A549 (cell line): Measurements from ENCODE around the gene PRSS58. TPM values are rescaled to one million over a fixed set of nuclear protein-coding genes. Genes with fewer than 3 reads are reported as not detected.

Experiments
- ATAC-seq, 2 experiments: fragments of 200-7000 bp in 1 of 2; fragments of >200 bp in 1 of 2; cut with Nextera tagmentation in 1 of 2; cut with Tn5 transposase in 1 of 2; 3 replicates each; pipeline versions ENCODE4 v1.8.0 to v1.9.1; 2018 to 2020; ENCODE audit warnings: mild to moderate bottlenecking in 1 of 2, moderate library complexity in 1 of 2
- CTCF ChIA-PET: fragments of 300-600 bp; sonication (Branson Sonifier 250); formaldehyde crosslinking; extraction: SDS; loops from one replicate; lab custom pipeline; 2021; ENCODE audit warnings: antibody characterized with exemption, inconsistent platforms; lab: Yijun Ruan, JAX
- POLR2A ChIA-PET: fragments of 350-600 bp; formaldehyde crosslinking; extraction: SDS; loops from one replicate; lab custom pipeline; 2021; ENCODE audit warnings: antibody characterized with exemption, inconsistent platforms; lab: Yijun Ruan, JAX
- DNase-seq, 2 experiments: peaks; one replicate each; pipeline versions ENCODE4 v3.0.0 to v3.0.0-alpha.2; 2011 to 2016; ENCODE audit warnings: low read depth in 1 of 2, low spot score in 1 of 2
- FAIRE-seq: peaks from 2 replicates; lab custom pipeline; 2011; peaks lifted over from hg19 to GRCh38; lab: Jason Lieb, UNC
- H3K27ac ChIP-seq, 2 experiments: fragments of >200 bp; sonication (Bioruptor Twin); formaldehyde crosslinking; 3 replicates each; pipeline ENCODE4 v1.5.1; 2016 to 2017
- H3K4me1 ChIP-seq: fragments of >200 bp; sonication (Bioruptor Twin); formaldehyde crosslinking; 3 replicates; pipeline ENCODE4 v1.6.1; 2016
- H3K4me2 ChIP-seq: fragments of >200 bp; sonication (Bioruptor Twin); formaldehyde crosslinking; 3 replicates; pipeline ENCODE4 v1.6.1; 2016
- H3K4me3 ChIP-seq: fragments of >200 bp; sonication (Bioruptor Twin); formaldehyde crosslinking; 3 replicates; pipeline ENCODE4 v1.5.1; 2016
- H3K9me3 ChIP-seq: fragments of >200 bp; sonication (Bioruptor Twin); formaldehyde crosslinking; 3 replicates; pipeline ENCODE4 v1.6.1; 2016
- BCL3 ChIP-seq: fragments of >200 bp; sonication (Bioruptor Twin); formaldehyde crosslinking; IDR thresholded peaks from 3 replicates; pipeline ENCODE4 v1.6.1; 2016
- BHLHE40 ChIP-seq: IDR thresholded peaks from 2 replicates; pipeline ENCODE4 v1.6.1; 2012; ENCODE audit warnings: low read depth, low read length, inconsistent platforms
- CBX2 ChIP-seq: fragments of 200-600 bp; sonication (generic); IDR thresholded peaks from 2 replicates; pipeline ENCODE4 v1.6.1; 2016; ENCODE audit warnings: low read depth, mild to moderate bottlenecking, borderline replicate concordance
- CBX8 ChIP-seq: fragments of 200-600 bp; sonication (generic); IDR thresholded peaks from 2 replicates; pipeline ENCODE4 v1.6.1; 2016
- ESRRA ChIP-seq: fragments of 150-350 bp; IDR thresholded peaks from 2 replicates; pipeline ENCODE4 v1.6.1; 2014; ENCODE audit warnings: mild to moderate bottlenecking, low read length, borderline replicate concordance
- FOSL2 ChIP-seq, 2 experiments: fragments of 450-650 bp in 1 of 2; fragments of >200 bp in 1 of 2; sonication (Bioruptor Twin) in 1 of 2; formaldehyde crosslinking; IDR thresholded peaks; 2 replicates each; pipeline versions ENCODE4 v1.5.0 to v1.6.1; 2016 to 2020; ENCODE audit warnings: mild to moderate bottlenecking in 1 of 2, moderate library complexity in 1 of 2
- HDAC2 ChIP-seq: fragments of 200-600 bp; sonication (generic); IDR thresholded peaks from 2 replicates; pipeline ENCODE4 v1.6.1; 2016
- HOXB13 ChIP-seq: fragments of 250-450 bp; sonication (Bioruptor Pico); IDR thresholded peaks from 2 replicates; pipeline ENCODE4 v1.5.0; 2020; ENCODE audit warnings: low read depth, mild to moderate bottlenecking, moderate library complexity
- MAZ ChIP-seq: fragments of 150-350 bp; IDR thresholded peaks from 2 replicates; pipeline ENCODE4 v1.6.1; 2014; ENCODE audit warnings: antibody characterized with exemption, low read depth, low read length, borderline replicate concordance
- NPAS2 ChIP-seq: fragments of 250-450 bp; sonication (Bioruptor Pico); IDR thresholded peaks from 2 replicates; pipeline ENCODE4 v1.8.0; 2022; ENCODE audit warnings: mild to moderate bottlenecking, moderate library complexity, borderline replicate concordance
- RCOR1 ChIP-seq: fragments of 150-350 bp; IDR thresholded peaks from 2 replicates; pipeline ENCODE4 v1.6.1; 2014; ENCODE audit warnings: antibody characterized with exemption, low read length, low read depth
- RFX5 ChIP-seq: fragments of 450-650 bp; IDR thresholded peaks from 2 replicates; pipeline ENCODE4 v1.7.1; 2014; ENCODE audit warnings: antibody characterized with exemption, mild to moderate bottlenecking, moderate library complexity
- RNF2 ChIP-seq: fragments of 200-600 bp; sonication (generic); IDR thresholded peaks from 2 replicates; pipeline ENCODE4 v1.6.1; 2016; ENCODE audit warnings: low read depth, mild to moderate bottlenecking, antibody characterized with exemption, moderate library complexity, borderline replicate concordance
- SMC3 ChIP-seq: fragments of >200 bp; sonication (Bioruptor Twin); formaldehyde crosslinking; IDR thresholded peaks from 3 replicates; pipeline ENCODE4 v1.6.1; 2018; ENCODE audit warnings: inconsistent platforms
- TFCP2L1 ChIP-seq: fragments of 250-450 bp; sonication (Bioruptor Pico); IDR thresholded peaks from 2 replicates; pipeline ENCODE4 v1.5.0; 2021; ENCODE audit warnings: mild to moderate bottlenecking
- TP53 ChIP-seq: fragments of 250-450 bp; sonication (Bioruptor Pico); IDR thresholded peaks from 2 replicates; pipeline ENCODE4 v1.5.0; 2021; ENCODE audit warnings: mild to moderate bottlenecking, moderate library complexity
- ZC3H11A ChIP-seq: fragments of 450-650 bp; IDR thresholded peaks from 2 replicates; pipeline ENCODE4 v1.6.1; 2014; ENCODE audit warnings: antibody characterized with exemption, mild to moderate bottlenecking
- ZSCAN20 ChIP-seq: fragments of 250-450 bp; sonication (Bioruptor Pico); IDR thresholded peaks from 2 replicates; pipeline ENCODE4 v1.8.0; 2022; ENCODE audit warnings: mild to moderate bottlenecking, moderate library complexity
- WGBS: methylation state at CpG from one replicate; pipeline ENCODE4 v1.1.6; 2017; ENCODE audit errors: missing lambda C conversion rate; 5-methylcytosine and 5-hydroxymethylcytosine counted together
- polyA plus RNA-seq, 4 experiments: library from polyadenylated mRNA; depleted of rRNA in 3 of 4; stranded (reverse); fragments of >200 nt; fragmentation: RNase III in 1 of 4; extraction: RNeasy Plus Mini Kit Qiagen cat#74134 plus additional on column Dnase treatment in 1 of 4; gene quantifications; 2 replicates in 3 of 4; 3 replicates in 1 of 4; pipeline ENCODE4 v1.2.3, GENCODE V29; 2011 to 2017
- TF ChIP-seq, protein P1 (sequence below): fragments of >200 bp; sonication (Bioruptor Twin); formaldehyde crosslinking; IDR thresholded peaks from 2 replicates; pipeline ENCODE4 v1.6.1; 2016
- TF ChIP-seq, protein P2 (sequence below): IDR thresholded peaks from 2 replicates; pipeline ENCODE4 v1.6.1; 2012
- TF ChIP-seq, protein P3 (sequence below): fragments of 200-600 bp; sonication (generic); IDR thresholded peaks from 2 replicates; pipeline ENCODE4 v1.6.1; 2016; ENCODE audit warnings: antibody characterized with exemption, mild to moderate bottlenecking, moderate library complexity

The PRSS58 gene
- polyA plus RNA-seq, 2 of the 4 experiments (the other 2 are of a cell fraction) = not detected

DNA sequence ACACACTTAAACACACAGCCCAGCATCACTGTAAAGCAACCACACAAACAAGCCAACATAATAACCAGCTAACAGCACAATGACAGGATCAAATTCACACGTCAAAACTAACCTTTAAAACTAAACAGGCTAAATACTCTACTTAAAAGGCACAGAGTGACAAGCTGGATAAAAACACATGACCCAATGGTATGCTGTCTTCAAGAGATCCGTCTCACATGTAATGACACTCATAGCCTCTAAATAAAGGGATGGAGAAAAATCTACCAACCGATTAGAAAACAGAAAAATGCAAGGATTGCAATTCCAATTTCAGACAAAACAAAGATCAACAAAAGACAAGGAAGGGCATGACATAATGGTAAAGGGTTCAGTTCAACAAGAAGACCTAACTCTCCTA, 17.2 kb upstream of the PRSS58 start:
- CTCF ChIA-PET = no interaction called here
- TF ChIP-seq BCL3 (no peak), CBX2 (no peak), ESRRA (no peak), ZSCAN20 (CRISPR knock-in tag) (no peak), SMC3 (no peak), MAZ (no peak), TFCP2L1 (CRISPR knock-in tag) (no peak), NPAS2 (CRISPR knock-in tag) (no peak), HOXB13 (CRISPR knock-in tag) (no peak)
- TF ChIP-seq, protein P1, sequence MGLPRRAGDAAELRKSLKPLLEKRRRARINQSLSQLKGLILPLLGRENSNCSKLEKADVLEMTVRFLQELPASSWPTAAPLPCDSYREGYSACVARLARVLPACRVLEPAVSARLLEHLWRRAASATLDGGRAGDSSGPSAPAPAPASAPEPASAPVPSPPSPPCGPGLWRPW = no peak
- TF ChIP-seq, all 56 proteins: peak for 0
- Histone ChIP-seq H3K4me1 (no peaks in the 10 kb centered on the region), H3K9me3 (no peaks in the 10 kb centered on the region), H3K4me2 (no peak overlapping the region), H3K4me3 (no peak overlapping the region), H3K27ac (no peak overlapping the region)
- ATAC-seq = no peak
- FAIRE-seq = no peak
- WGBS = 5% methylated on average over 3 of the region's 3 CpGs
- POLR2A ChIA-PET = no interaction called here
- no peak for DNase-seq

DNA sequence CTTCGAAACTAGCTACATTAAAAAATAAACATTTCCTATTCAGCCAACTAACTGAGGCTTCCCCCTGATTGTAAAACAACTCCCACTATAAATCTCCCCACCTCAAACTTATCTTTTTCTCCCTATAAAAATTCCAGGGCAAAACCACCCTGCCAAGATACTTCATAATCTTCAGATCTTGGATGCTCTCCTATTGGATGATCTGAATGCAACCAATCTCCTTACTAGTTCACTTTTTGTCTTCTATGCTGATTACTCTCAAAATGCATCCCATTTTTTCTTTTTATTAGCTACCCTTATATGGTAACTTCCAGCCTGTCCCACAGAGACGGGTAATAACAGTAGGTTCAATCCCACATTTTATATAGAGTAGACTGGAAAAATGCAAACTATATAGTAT, 15.0 kb upstream of the PRSS58 start:
- ChIA-PET CTCF (no interaction called here), POLR2A (no interaction called here)
- H3K4me3 ChIP-seq = no peak overlapping the region
- no peaks in the 10 kb centered on the region for H3K4me1 ChIP-seq
- FAIRE-seq (no peak), DNase-seq (no peak), ATAC-seq (no peak)
- 33% methylated on average over 2 of the region's 2 CpGs for WGBS
- no peak overlapping the region for H3K27ac ChIP-seq
- TF ChIP-seq MAZ = no peak
- TF ChIP-seq RNF2 = no peak
- TF ChIP-seq CBX8 = no peak
- TF ChIP-seq ESRRA = no peak
- no peak for TF ChIP-seq RCOR1
- no peak for TF ChIP-seq HDAC2
- TF ChIP-seq TFCP2L1 (CRISPR knock-in tag) = no peak
- no peak for TF ChIP-seq BHLHE40
- TF ChIP-seq TP53 (CRISPR knock-in tag) = no peak
- no peak for TF ChIP-seq NPAS2 (CRISPR knock-in tag)
- no peak for TF ChIP-seq ZSCAN20 (CRISPR knock-in tag)
- no peak for TF ChIP-seq ZC3H11A
- TF ChIP-seq, protein P2, sequence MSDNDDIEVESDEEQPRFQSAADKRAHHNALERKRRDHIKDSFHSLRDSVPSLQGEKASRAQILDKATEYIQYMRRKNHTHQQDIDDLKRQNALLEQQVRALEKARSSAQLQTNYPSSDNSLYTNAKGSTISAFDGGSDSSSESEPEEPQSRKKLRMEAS = no peak
- TF ChIP-seq RFX5 = no peak
- no peak for TF ChIP-seq FOSL2 (IDR thresholded peaks at IDR 0.05)
- TF ChIP-seq FOSL2 (CRISPR knock-in tag; IDR thresholded peaks at IDR 0.05) = no peak
- no peak for TF ChIP-seq SMC3
- no peak overlapping the region for H3K4me2 ChIP-seq
- no peaks in the 10 kb centered on the region for H3K9me3 ChIP-seq

DNA sequence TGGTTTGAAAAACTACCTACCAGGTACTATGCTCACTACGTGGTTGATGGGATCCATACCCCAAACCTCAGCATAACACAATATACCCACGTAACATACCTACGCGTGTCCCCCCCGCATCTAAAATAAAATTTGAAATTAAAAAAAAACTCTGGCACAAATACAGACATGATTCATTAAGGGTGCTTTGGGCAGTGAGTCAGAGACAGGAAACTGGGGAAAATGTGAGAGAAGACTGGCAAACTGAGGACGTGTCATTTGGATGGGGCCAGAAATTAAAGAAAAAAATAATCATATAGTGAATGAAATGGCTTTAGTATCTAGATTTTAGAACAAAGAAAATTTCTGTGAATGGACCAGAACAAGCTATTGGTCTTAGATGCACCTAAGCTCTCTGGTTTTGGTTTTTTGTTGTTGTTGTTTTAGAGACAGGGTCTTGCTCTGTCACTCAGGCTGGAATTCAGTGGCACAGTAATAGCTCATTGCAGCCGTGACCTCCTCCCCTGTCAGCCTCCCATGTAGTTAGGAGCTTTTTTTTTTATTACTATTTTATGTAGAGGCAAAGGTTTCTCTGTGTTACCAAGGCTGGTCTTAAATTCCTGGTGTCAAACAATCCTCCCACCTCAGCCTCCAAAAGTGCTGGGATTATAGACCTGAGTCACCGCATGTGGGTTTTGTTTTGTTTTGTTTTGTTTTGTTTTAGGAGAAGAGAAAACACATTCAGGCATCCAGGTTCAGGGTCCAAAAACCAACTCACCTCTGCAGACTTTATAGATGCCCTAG, 5.9 kb upstream of the PRSS58 start:
- no peak overlapping the region for H3K4me3 ChIP-seq
- ChIA-PET CTCF (no interaction called here), POLR2A (no interaction called here)
- no peak for ATAC-seq
- TF ChIP-seq, protein P3, sequence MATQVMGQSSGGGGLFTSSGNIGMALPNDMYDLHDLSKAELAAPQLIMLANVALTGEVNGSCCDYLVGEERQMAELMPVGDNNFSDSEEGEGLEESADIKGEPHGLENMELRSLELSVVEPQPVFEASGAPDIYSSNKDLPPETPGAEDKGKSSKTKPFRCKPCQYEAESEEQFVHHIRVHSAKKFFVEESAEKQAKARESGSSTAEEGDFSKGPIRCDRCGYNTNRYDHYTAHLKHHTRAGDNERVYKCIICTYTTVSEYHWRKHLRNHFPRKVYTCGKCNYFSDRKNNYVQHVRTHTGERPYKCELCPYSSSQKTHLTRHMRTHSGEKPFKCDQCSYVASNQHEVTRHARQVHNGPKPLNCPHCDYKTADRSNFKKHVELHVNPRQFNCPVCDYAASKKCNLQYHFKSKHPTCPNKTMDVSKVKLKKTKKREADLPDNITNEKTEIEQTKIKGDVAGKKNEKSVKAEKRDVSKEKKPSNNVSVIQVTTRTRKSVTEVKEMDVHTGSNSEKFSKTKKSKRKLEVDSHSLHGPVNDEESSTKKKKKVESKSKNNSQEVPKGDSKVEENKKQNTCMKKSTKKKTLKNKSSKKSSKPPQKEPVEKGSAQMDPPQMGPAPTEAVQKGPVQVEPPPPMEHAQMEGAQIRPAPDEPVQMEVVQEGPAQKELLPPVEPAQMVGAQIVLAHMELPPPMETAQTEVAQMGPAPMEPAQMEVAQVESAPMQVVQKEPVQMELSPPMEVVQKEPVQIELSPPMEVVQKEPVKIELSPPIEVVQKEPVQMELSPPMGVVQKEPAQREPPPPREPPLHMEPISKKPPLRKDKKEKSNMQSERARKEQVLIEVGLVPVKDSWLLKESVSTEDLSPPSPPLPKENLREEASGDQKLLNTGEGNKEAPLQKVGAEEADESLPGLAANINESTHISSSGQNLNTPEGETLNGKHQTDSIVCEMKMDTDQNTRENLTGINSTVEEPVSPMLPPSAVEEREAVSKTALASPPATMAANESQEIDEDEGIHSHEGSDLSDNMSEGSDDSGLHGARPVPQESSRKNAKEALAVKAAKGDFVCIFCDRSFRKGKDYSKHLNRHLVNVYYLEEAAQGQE = no peak
- no peak for TF ChIP-seq RCOR1
- FAIRE-seq = no peak
- WGBS = 35% methylated on average over 8 of the region's 8 CpGs
- no peak overlapping the region for H3K4me2 ChIP-seq
- H3K9me3 ChIP-seq = 0 out of 3 replicates have a peak, but pooled peaks cover 2% of the 10 kb centered on the region
- no peaks in the 10 kb centered on the region for H3K4me1 ChIP-seq
- DNase-seq = no peak
- H3K27ac ChIP-seq = no peak overlapping the region
